WTC11 (cell line): Measurements from ENCODE around the gene FSHR. TPM values are rescaled to one million over a fixed set of nuclear protein-coding genes. Genes with fewer than 3 reads are reported as not detected.

Experiments used
- ATAC-seq: fragments of 200-7000 bp; cut with Tn5 transposase; 2 replicates; pipeline ENCODE4 v1.10.0; 2021; ENCODE audit warnings: mild to moderate bottlenecking, moderate library complexity
- CTCF ChIA-PET: fragments of 300-600 bp; sonication (Branson Sonifier 250); formaldehyde crosslinking; loops from one replicate; lab custom pipeline; 2021; ENCODE audit warnings: antibody characterized with exemption; lab: Charles Lee
- POLR2A ChIA-PET: fragments of 350-600 bp; sonication (Branson Sonifier 250); formaldehyde crosslinking; loops from one replicate; lab custom pipeline; 2021; ENCODE audit warnings: antibody characterized with exemption; lab: Charles Lee
- DNase-seq: peaks from one replicate; pipeline ENCODE4 v3.0.0; 2021; ENCODE audit warnings: low spot score
- H3K27ac Mint-ChIP-seq: 2 replicates; pipeline ENCODE4 v1.8.0; 2021; ENCODE audit warnings: mixed read lengths
- H3K27me3 Mint-ChIP-seq: 2 replicates; pipeline ENCODE4 v1.8.0; 2021; ENCODE audit warnings: low read depth, mild to moderate bottlenecking, moderate library complexity, mixed read lengths
- H3K36me3 Mint-ChIP-seq: 2 replicates; pipeline ENCODE4 v1.8.0; 2021; ENCODE audit warnings: mixed read lengths
- H3K4me1 Mint-ChIP-seq: 2 replicates; pipeline ENCODE4 v1.8.0; 2022; ENCODE audit warnings: mixed read lengths
- H3K4me3 Mint-ChIP-seq: 2 replicates; pipeline ENCODE4 v1.8.0; 2021; ENCODE audit warnings: mild to moderate bottlenecking, moderate library complexity, mixed read lengths
- H3K9me3 Mint-ChIP-seq: 2 replicates; pipeline ENCODE4 v1.8.0; 2021; ENCODE audit warnings: mixed read lengths
- AR ChIP-seq: fragments of 250-450 bp; sonication (Bioruptor Pico); IDR thresholded peaks from 2 replicates; pipeline ENCODE4 v1.9.0; 2021; ENCODE audit warnings: mild to moderate bottlenecking
- ARID4B ChIP-seq: sonication (generic); formaldehyde crosslinking; IDR thresholded peaks from 2 replicates; pipeline ENCODE4 v1.8.0; 2023; ENCODE audit warnings: missing genetic modification reagents, mild to moderate bottlenecking, borderline replicate concordance
- ATF2 ChIP-seq: sonication (generic); formaldehyde crosslinking; IDR thresholded peaks from 2 replicates; pipeline ENCODE4 v1.8.1; 2022; ENCODE audit warnings: low read depth, missing genetic modification reagents, borderline replicate concordance
- CDX4 ChIP-seq: fragments of 250-450 bp; sonication (Bioruptor Pico); IDR thresholded peaks from 2 replicates; pipeline ENCODE4 v1.9.0; 2021; ENCODE audit warnings: moderate library complexity, mild to moderate bottlenecking, inconsistent platforms, borderline replicate concordance
- CREB1 ChIP-seq: sonication (generic); formaldehyde crosslinking; IDR thresholded peaks from 2 replicates; pipeline ENCODE4 v1.8.0; 2023; ENCODE audit warnings: mild to moderate bottlenecking, missing genetic modification reagents
- E2F1 ChIP-seq: sonication (generic); formaldehyde crosslinking; IDR thresholded peaks from 2 replicates; pipeline ENCODE4 v1.8.0; 2022; ENCODE audit warnings: mild to moderate bottlenecking, missing genetic modification reagents
- ERG ChIP-seq: fragments of 250-450 bp; sonication (Bioruptor Pico); IDR thresholded peaks from 2 replicates; pipeline ENCODE4 v1.8.0; 2021; ENCODE audit warnings: mild to moderate bottlenecking
- FOXP1 ChIP-seq: sonication (generic); formaldehyde crosslinking; IDR thresholded peaks from 2 replicates; pipeline ENCODE4 v1.8.0; 2022; ENCODE audit warnings: missing genetic modification reagents, mild to moderate bottlenecking, moderate library complexity, borderline replicate concordance
- GABPB1 ChIP-seq: sonication (generic); formaldehyde crosslinking; IDR thresholded peaks from 2 replicates; pipeline ENCODE4 v1.8.1; 2023; ENCODE audit warnings: mild to moderate bottlenecking, missing genetic modification reagents
- HMGA2 ChIP-seq: fragments of 250-450 bp; sonication (Bioruptor Pico); IDR thresholded peaks from 2 replicates; pipeline ENCODE4 v1.4.0; 2021; ENCODE audit warnings: mild to moderate bottlenecking, moderate library complexity
- HMGXB4 ChIP-seq: sonication (generic); formaldehyde crosslinking; IDR thresholded peaks from 2 replicates; pipeline ENCODE4 v1.8.1; 2023; ENCODE audit warnings: mild to moderate bottlenecking, moderate library complexity, missing genetic modification reagents
- NR1H2 ChIP-seq: sonication (generic); formaldehyde crosslinking; IDR thresholded peaks from 2 replicates; pipeline ENCODE4 v1.9.0; 2021; ENCODE audit warnings: mild to moderate bottlenecking, moderate library complexity, missing genetic modification reagents
- PRRX2 ChIP-seq: fragments of 250-450 bp; sonication (Bioruptor Pico); IDR thresholded peaks from 2 replicates; pipeline ENCODE4 v1.8.0; 2021; ENCODE audit warnings: mild to moderate bottlenecking
- SP1 ChIP-seq: sonication (generic); formaldehyde crosslinking; conservative IDR thresholded peaks from 2 replicates; pipeline ENCODE4 v1.8.1; 2022; ENCODE audit warnings: missing genetic modification reagents
- TEAD1 ChIP-seq: sonication (generic); formaldehyde crosslinking; IDR thresholded peaks from 2 replicates; pipeline ENCODE4 v1.8.0; 2022; ENCODE audit warnings: mild to moderate bottlenecking, missing genetic modification reagents
- ZNF138 ChIP-seq: sonication (generic); formaldehyde crosslinking; conservative IDR thresholded peaks from 2 replicates; pipeline ENCODE4 v1.8.1; 2022; ENCODE audit warnings: mild to moderate bottlenecking, moderate library complexity, missing genetic modification reagents
- ZNF263 ChIP-seq: sonication (generic); formaldehyde crosslinking; IDR thresholded peaks from 2 replicates; pipeline ENCODE4 v1.8.1; 2022; ENCODE audit warnings: low read depth, mild to moderate bottlenecking, moderate library complexity, missing genetic modification reagents
- ZNF396 ChIP-seq: fragments of 250-450 bp; sonication (Bioruptor Pico); IDR thresholded peaks from 2 replicates; pipeline ENCODE4 v1.8.0; 2021; ENCODE audit warnings: mild to moderate bottlenecking, moderate library complexity, borderline replicate concordance
- ZNF423 ChIP-seq: fragments of 250-450 bp; sonication (Bioruptor Pico); IDR thresholded peaks from 2 replicates; pipeline ENCODE4 v2.1.2; 2022; ENCODE audit warnings: mild to moderate bottlenecking, moderate library complexity
- ZNF512 ChIP-seq: sonication (generic); formaldehyde crosslinking; IDR thresholded peaks from 2 replicates; pipeline ENCODE4 v1.8.1; 2022; ENCODE audit warnings: missing genetic modification reagents, borderline replicate concordance
- ZNF671 ChIP-seq: fragments of 250-450 bp; sonication (Bioruptor Pico); IDR thresholded peaks from 2 replicates; pipeline ENCODE4 v1.8.0; 2021; ENCODE audit warnings: mild to moderate bottlenecking
- total RNA-seq: library from RNA; stranded (reverse); gene quantifications from 3 replicates; pipeline ENCODE4 v1.2.3, GENCODE V29; 2021

FSHR gene
- total RNA-seq, 1 experiment from 2014 or later = not detected

- no peak overlapping the region for H3K4me3 Mint-ChIP-seq
- POLR2A ChIA-PET = no interaction called here
- no peak for ATAC-seq
- H3K27ac Mint-ChIP-seq = no peak overlapping the region
- DNase-seq = no peak
- H3K27me3 Mint-ChIP-seq = no peaks in the 10 kb centered on the region
- H3K4me1 Mint-ChIP-seq = peaks cover 10% of the 10 kb centered on the region
- no peak for TF ChIP-seq CDX4 (CRISPR knock-in tag)
- TF ChIP-seq ZNF396 = no peak
- TF ChIP-seq ZNF423 (CRISPR knock-in tag) = no peak
- TF ChIP-seq AR (CRISPR knock-in tag) = no peak
- TF ChIP-seq ZNF671 (CRISPR knock-in tag) = no peak
- no peak for TF ChIP-seq GABPB1 (CRISPR knock-in tag)
- no peak for TF ChIP-seq NR1H2 (CRISPR knock-in tag)
- no peak for TF ChIP-seq ERG (CRISPR knock-in tag)
- no peak for TF ChIP-seq E2F1
- TF ChIP-seq FOXP1 = no peak
- TF ChIP-seq HMGA2 (CRISPR knock-in tag) = no peak
- no peaks in the 10 kb centered on the region for H3K9me3 Mint-ChIP-seq
- H3K36me3 Mint-ChIP-seq = no peaks in the 10 kb centered on the region
- CTCF ChIA-PET = no interaction called here
Measured at GRCh38 chr2:49032936-49033335, 121.4 kb downstream of the FSHR start.

- CTCF ChIA-PET = no interaction called here
- POLR2A ChIA-PET = no interaction called here
- DNase-seq = no peak
- TF ChIP-seq ARID4B (CRISPR knock-in tag) = no peak
- no peak for TF ChIP-seq CREB1 (CRISPR knock-in tag)
- no peak for TF ChIP-seq SP1 (CRISPR knock-in tag)
- no peak for TF ChIP-seq ZNF263 (CRISPR knock-in tag)
- no peak for TF ChIP-seq TEAD1 (CRISPR knock-in tag)
- no peak for TF ChIP-seq ZNF138 (CRISPR knock-in tag)
- TF ChIP-seq ATF2 (CRISPR knock-in tag) = no peak
- TF ChIP-seq ZNF512 (CRISPR knock-in tag) = no peak
- TF ChIP-seq HMGA2 (CRISPR knock-in tag) = no peak
- TF ChIP-seq HMGXB4 = no peak
- TF ChIP-seq PRRX2 (CRISPR knock-in tag) = no peak
Measured at GRCh38 chr2:49032126-49032525, 122.2 kb downstream of the FSHR start.

More at GRCh38 chr2:49032126-49032525, 122.2 kb downstream of the FSHR start:
- ATAC-seq = no peak
- H3K27me3 Mint-ChIP-seq = no peaks in the 10 kb centered on the region
- no peak overlapping the region for H3K27ac Mint-ChIP-seq
- H3K4me1 Mint-ChIP-seq = peaks cover 10% of the 10 kb centered on the region
- no peaks in the 10 kb centered on the region for H3K9me3 Mint-ChIP-seq
- no peaks in the 10 kb centered on the region for H3K36me3 Mint-ChIP-seq
- H3K4me3 Mint-ChIP-seq = no peak overlapping the region
